Chondrocyte (in vitro differentiated cells): ENCODE data around the gene MAP2. TPM values are rescaled to one million over a fixed set of nuclear protein-coding genes. Genes with fewer than 3 reads are reported as not detected.

Experiments used
- DNase-seq: peaks from one replicate; pipeline ENCODE4 v3.0.0; 2021; ENCODE audit warnings: mixed read lengths, low spot score
- H3K27ac Mint-ChIP-seq: one replicate; pipeline ENCODE4 v1.8.0; 2021; ENCODE audit warnings: mild to moderate bottlenecking, moderate library complexity, mixed read lengths; ENCODE audit not compliant: unreplicated experiment
- H3K27me3 Mint-ChIP-seq: 2 replicates; pipeline ENCODE4 v1.8.0; 2021; ENCODE audit warnings: low read depth, mixed read lengths
- H3K36me3 Mint-ChIP-seq: 2 replicates; pipeline ENCODE4 v1.8.0; 2021; ENCODE audit warnings: low read depth, mixed read lengths
- H3K4me1 Mint-ChIP-seq: 2 replicates; pipeline ENCODE4 v1.8.0; 2021; ENCODE audit warnings: low read depth, mild to moderate bottlenecking, mixed read lengths
- H3K4me3 Mint-ChIP-seq: one replicate; pipeline ENCODE4 v1.8.0; 2021; ENCODE audit warnings: mild to moderate bottlenecking, moderate library complexity, mixed read lengths; ENCODE audit not compliant: unreplicated experiment
- H3K9me3 Mint-ChIP-seq: 2 replicates; pipeline ENCODE4 v1.8.0; 2021; ENCODE audit warnings: low read depth, mixed read lengths
- total RNA-seq: library from RNA; stranded (reverse); gene quantifications from 3 replicates; pipeline ENCODE4 v1.2.1, GENCODE V29; 2021
- TF ChIP-seq, protein P1 (sequence below): fragments of 200-600 bp; sonication (generic); IDR thresholded peaks from 2 replicates; pipeline ENCODE4 v1.5.0; 2021; ENCODE audit warnings: antibody characterized with exemption, mild to moderate bottlenecking, moderate library complexity

The MAP2 gene
- total RNA-seq, 1 donor from 2014 or later: 13.9 TPM

GRCh38 chr2:209505410-209505809 is 81.6 kb downstream of the MAP2 start:
- TF ChIP-seq, protein P1, sequence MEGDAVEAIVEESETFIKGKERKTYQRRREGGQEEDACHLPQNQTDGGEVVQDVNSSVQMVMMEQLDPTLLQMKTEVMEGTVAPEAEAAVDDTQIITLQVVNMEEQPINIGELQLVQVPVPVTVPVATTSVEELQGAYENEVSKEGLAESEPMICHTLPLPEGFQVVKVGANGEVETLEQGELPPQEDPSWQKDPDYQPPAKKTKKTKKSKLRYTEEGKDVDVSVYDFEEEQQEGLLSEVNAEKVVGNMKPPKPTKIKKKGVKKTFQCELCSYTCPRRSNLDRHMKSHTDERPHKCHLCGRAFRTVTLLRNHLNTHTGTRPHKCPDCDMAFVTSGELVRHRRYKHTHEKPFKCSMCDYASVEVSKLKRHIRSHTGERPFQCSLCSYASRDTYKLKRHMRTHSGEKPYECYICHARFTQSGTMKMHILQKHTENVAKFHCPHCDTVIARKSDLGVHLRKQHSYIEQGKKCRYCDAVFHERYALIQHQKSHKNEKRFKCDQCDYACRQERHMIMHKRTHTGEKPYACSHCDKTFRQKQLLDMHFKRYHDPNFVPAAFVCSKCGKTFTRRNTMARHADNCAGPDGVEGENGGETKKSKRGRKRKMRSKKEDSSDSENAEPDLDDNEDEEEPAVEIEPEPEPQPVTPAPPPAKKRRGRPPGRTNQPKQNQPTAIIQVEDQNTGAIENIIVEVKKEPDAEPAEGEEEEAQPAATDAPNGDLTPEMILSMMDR: no peak

GRCh38 chr2:209508255-209508654 is 84.4 kb downstream of the MAP2 start:
- TF ChIP-seq, protein P1: no peak
- H3K36me3 Mint-ChIP-seq: no peaks in the 10 kb centered on the region
- H3K27me3 Mint-ChIP-seq: no peaks in the 10 kb centered on the region
- H3K9me3 Mint-ChIP-seq: no peaks in the 10 kb centered on the region
- DNase-seq: no peak
- no peak overlapping the region for H3K27ac Mint-ChIP-seq
- no peak overlapping the region for H3K4me3 Mint-ChIP-seq
- H3K4me1 Mint-ChIP-seq: peaks cover 3% of the 10 kb centered on the region

More at GRCh38 chr2:209505410-209505809, 81.6 kb downstream of the MAP2 start:
- Mint-ChIP-seq H3K36me3 (no peaks in the 10 kb centered on the region), H3K27ac (no peak overlapping the region), H3K9me3 (no peaks in the 10 kb centered on the region), H3K4me1 (peaks cover 3% of the 10 kb centered on the region), H3K27me3 (no peaks in the 10 kb centered on the region), H3K4me3 (no peak overlapping the region)
- DNase-seq: no peak

GRCh38 chr2:209511637-209512036 is 87.8 kb downstream of the MAP2 start:
- Mint-ChIP-seq H3K27ac (no peak overlapping the region), H3K9me3 (no peaks in the 10 kb centered on the region), H3K36me3 (no peaks in the 10 kb centered on the region), H3K4me1 (peaks cover 3% of the 10 kb centered on the region), H3K27me3 (no peaks in the 10 kb centered on the region), H3K4me3 (no peak overlapping the region)
- no peak for DNase-seq
- TF ChIP-seq, protein P1: no peak

DNA sequence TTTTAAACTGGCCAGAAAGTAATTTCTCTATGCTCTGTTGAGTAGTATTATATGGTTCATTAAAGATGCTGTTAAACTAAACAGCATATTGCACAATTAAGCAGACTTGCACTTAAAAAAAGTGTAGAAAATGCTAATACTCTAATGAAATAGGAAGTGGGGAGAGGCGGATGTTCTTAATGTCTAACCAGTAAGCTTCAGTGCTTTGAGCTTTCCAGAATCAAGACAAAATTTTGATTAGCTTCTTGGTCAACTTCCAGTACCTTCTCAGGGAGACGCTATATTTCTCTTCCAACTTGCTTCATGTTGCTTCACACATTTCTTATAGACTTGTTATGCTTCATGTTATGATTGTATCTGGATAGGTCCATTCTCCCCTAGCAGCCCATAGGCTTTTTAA is 89.1 kb downstream of the MAP2 start:
- H3K4me1 Mint-ChIP-seq: peaks cover 3% of the 10 kb centered on the region
- DNase-seq: no peak
- H3K4me3 Mint-ChIP-seq: no peak overlapping the region
- no peak overlapping the region for H3K27ac Mint-ChIP-seq
- no peaks in the 10 kb centered on the region for H3K36me3 Mint-ChIP-seq
- H3K9me3 Mint-ChIP-seq: no peaks in the 10 kb centered on the region
- H3K27me3 Mint-ChIP-seq: no peaks in the 10 kb centered on the region
- TF ChIP-seq, protein P1: no peak

DNA sequence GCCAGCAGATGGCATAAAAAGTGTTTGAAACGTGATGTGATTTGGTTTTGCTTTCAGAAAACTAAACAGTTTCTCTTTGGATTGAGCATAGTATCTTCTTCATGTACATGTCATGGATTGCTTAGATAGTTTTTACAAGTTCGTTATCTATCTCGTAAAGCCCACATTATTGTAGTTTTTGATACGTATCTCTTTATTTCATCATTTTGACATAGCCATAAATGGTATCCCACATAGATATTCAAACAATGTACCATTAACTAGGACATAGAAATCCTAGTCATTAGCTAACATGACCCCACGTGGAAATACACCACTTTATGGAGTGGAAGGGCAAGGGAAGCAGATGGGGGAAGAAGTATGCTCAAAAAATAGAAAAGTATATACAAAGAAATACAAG is 93.6 kb downstream of the MAP2 start:
- TF ChIP-seq, protein P1: no peak
- no peaks in the 10 kb centered on the region for H3K36me3 Mint-ChIP-seq
- DNase-seq: no peak
- H3K27ac Mint-ChIP-seq: no peak overlapping the region
- no peaks in the 10 kb centered on the region for H3K27me3 Mint-ChIP-seq
- H3K4me3 Mint-ChIP-seq: no peak overlapping the region
- H3K9me3 Mint-ChIP-seq: no peaks in the 10 kb centered on the region
- H3K4me1 Mint-ChIP-seq: no peaks in the 10 kb centered on the region
